MM.1S (cell line): Measurements from ENCODE around the gene ADAMTS6.

Experiments
- DNase-seq: peaks from one replicate; pipeline ENCODE4 v3.0.0-alpha.2; 2015
- H2AFZ ChIP-seq: fragments of 300-600 bp; sonication (generic); 2 replicates; pipeline ENCODE4 v1.6.0; 2016; ENCODE audit warnings: antibody characterized with exemption, low read length
- H3F3A ChIP-seq: fragments of 300-600 bp; sonication (generic); 2 replicates; pipeline ENCODE4 v1.6.1; 2016; ENCODE audit warnings: mild to moderate bottlenecking, antibody characterized with exemption, low read length, moderate library complexity, mixed read lengths; ENCODE audit not compliant: insufficient read depth
- H3K27ac ChIP-seq: fragments of 300-600 bp; sonication (generic); 2 replicates; pipeline ENCODE4 v1.5.1; 2016; ENCODE audit warnings: mild to moderate bottlenecking, low read length
- H3K27me3 ChIP-seq: fragments of 300-600 bp; sonication (generic); replicated peaks from 2 replicates; pipeline ENCODE4 v1.6.0; 2016; ENCODE audit warnings: low read length; ENCODE audit not compliant: insufficient read depth
- H3K36me3 ChIP-seq: fragments of 300-600 bp; sonication (generic); replicated peaks from 2 replicates; pipeline ENCODE4 v1.6.1; 2016; ENCODE audit warnings: mild to moderate bottlenecking, low read length, mixed read lengths; ENCODE audit not compliant: insufficient read depth
- H3K4me1 ChIP-seq: fragments of 300-600 bp; sonication (generic); 2 replicates; pipeline ENCODE4 v1.6.1; 2016; ENCODE audit warnings: low read length, mixed read lengths
- H3K4me2 ChIP-seq: fragments of 300-600 bp; sonication (generic); 2 replicates; pipeline ENCODE4 v1.6.0; 2016; ENCODE audit warnings: low read depth, low read length
- H3K4me3 ChIP-seq: fragments of 300-600 bp; sonication (generic); 2 replicates; pipeline ENCODE4 v1.5.1; 2016; ENCODE audit warnings: low read length, mixed read lengths
- H3K79me2 ChIP-seq: fragments of 300-600 bp; sonication (generic); 2 replicates; pipeline ENCODE4 v1.6.1; 2016; ENCODE audit warnings: mixed run types, low read length, mixed read lengths
- H3K9ac ChIP-seq: fragments of 300-600 bp; sonication (generic); 2 replicates; pipeline ENCODE4 v1.6.1; 2016; ENCODE audit warnings: low read length, mixed read lengths
- H3K9me2 ChIP-seq: fragments of 300-600 bp; sonication (generic); replicated peaks from 2 replicates; pipeline ENCODE4 v1.6.1; 2016; ENCODE audit warnings: mild to moderate bottlenecking, low read length, mixed read lengths; ENCODE audit not compliant: insufficient read depth
- H3K9me3 ChIP-seq: fragments of 300-600 bp; sonication (generic); replicated peaks from 2 replicates; pipeline ENCODE4 v1.6.1; 2016; ENCODE audit warnings: mild to moderate bottlenecking, low read length, mixed read lengths; ENCODE audit not compliant: insufficient read depth
- H4K20me1 ChIP-seq: fragments of 300-600 bp; sonication (generic); 2 replicates; pipeline ENCODE4 v1.6.1; 2016; ENCODE audit warnings: mild to moderate bottlenecking, low read length, moderate library complexity, mixed read lengths; ENCODE audit not compliant: insufficient read depth
- EZH2 ChIP-seq: fragments of 300-600 bp; sonication (generic); optimal IDR thresholded peaks from 2 replicates; pipeline ENCODE3; 2017; ENCODE audit warnings: low read depth, mild to moderate bottlenecking, antibody characterized with exemption, low read length, mixed read lengths
- EZH2phosphoT487 ChIP-seq: fragments of 300-600 bp; sonication (generic); IDR thresholded peaks from 2 replicates; pipeline ENCODE4 v1.6.1; 2018; ENCODE audit warnings: antibody characterized with exemption, low read length
- TF ChIP-seq, protein P1 (sequence below): fragments of 300-600 bp; sonication (generic); IDR thresholded peaks from 2 replicates; pipeline ENCODE4 v1.5.1; 2016; ENCODE audit warnings: antibody characterized with exemption, low read length, mixed read lengths

Gene ADAMTS6

GRCh38 chr5:65142511-65143011 lies 339.2 kb downstream of the ADAMTS6 start:
- Histone ChIP-seq H3K9me2 (no peaks in the 10 kb centered on the region), H3K79me2 (no peaks in the 10 kb centered on the region), H3F3A (no peaks in the 10 kb centered on the region), H3K9me3 (no peaks in the 10 kb centered on the region), H3K27ac (no peak overlapping the region), H3K9ac (no peak overlapping the region), H3K27me3 (no peaks in the 10 kb centered on the region), H2AFZ (no peak overlapping the region), H4K20me1 (no peaks in the 10 kb centered on the region), H3K4me2 (no peak overlapping the region), H3K36me3 (no peaks in the 10 kb centered on the region), H3K4me1 (no peaks in the 10 kb centered on the region), H3K4me3 (no peak overlapping the region)
- no peak for DNase-seq
- no peak for TF ChIP-seq EZH2
- TF ChIP-seq, protein P1, sequence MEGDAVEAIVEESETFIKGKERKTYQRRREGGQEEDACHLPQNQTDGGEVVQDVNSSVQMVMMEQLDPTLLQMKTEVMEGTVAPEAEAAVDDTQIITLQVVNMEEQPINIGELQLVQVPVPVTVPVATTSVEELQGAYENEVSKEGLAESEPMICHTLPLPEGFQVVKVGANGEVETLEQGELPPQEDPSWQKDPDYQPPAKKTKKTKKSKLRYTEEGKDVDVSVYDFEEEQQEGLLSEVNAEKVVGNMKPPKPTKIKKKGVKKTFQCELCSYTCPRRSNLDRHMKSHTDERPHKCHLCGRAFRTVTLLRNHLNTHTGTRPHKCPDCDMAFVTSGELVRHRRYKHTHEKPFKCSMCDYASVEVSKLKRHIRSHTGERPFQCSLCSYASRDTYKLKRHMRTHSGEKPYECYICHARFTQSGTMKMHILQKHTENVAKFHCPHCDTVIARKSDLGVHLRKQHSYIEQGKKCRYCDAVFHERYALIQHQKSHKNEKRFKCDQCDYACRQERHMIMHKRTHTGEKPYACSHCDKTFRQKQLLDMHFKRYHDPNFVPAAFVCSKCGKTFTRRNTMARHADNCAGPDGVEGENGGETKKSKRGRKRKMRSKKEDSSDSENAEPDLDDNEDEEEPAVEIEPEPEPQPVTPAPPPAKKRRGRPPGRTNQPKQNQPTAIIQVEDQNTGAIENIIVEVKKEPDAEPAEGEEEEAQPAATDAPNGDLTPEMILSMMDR: no peak
- TF ChIP-seq EZH2phosphoT487: no peak

DNA sequence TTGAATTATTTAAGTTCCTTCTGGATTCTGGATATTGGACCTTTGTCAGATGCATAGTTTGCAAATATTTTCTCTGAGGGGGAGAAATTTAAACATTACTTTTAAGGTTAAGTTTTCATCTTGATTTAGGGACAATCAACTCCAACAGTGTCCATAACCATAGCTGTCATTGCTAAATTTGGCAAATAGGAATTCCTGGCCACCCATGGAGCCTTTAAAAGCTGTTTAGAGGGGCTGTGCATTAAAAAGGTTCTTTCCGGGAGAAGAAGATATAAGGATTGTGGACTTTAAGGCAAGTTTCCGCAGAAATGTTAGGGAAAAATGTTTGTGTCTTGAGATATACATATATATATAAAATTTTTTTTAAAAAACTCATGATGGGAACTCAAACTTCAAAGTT lies 339.7 kb downstream of the ADAMTS6 start:
- Histone ChIP-seq H3K27me3 (no peaks in the 10 kb centered on the region), H3K4me2 (no peak overlapping the region), H2AFZ (no peak overlapping the region), H3K79me2 (no peaks in the 10 kb centered on the region), H3K9me3 (no peaks in the 10 kb centered on the region), H3K9me2 (no peaks in the 10 kb centered on the region), H3K4me3 (no peak overlapping the region), H3K36me3 (no peaks in the 10 kb centered on the region), H3K9ac (no peak overlapping the region), H4K20me1 (no peaks in the 10 kb centered on the region), H3F3A (no peaks in the 10 kb centered on the region), H3K4me1 (no peaks in the 10 kb centered on the region), H3K27ac (no peak overlapping the region)
- DNase-seq: no peak
- no peak for TF ChIP-seq EZH2phosphoT487
- TF ChIP-seq, protein P1: no peak
- TF ChIP-seq EZH2: no peak

- Histone ChIP-seq H3K36me3 (no peaks in the 10 kb centered on the region), H4K20me1 (no peaks in the 10 kb centered on the region), H3K9ac (no peak overlapping the region), H3K27ac (no peak overlapping the region), H3K4me1 (no peaks in the 10 kb centered on the region), H3K79me2 (no peaks in the 10 kb centered on the region), H3K4me2 (no peak overlapping the region), H3F3A (no peaks in the 10 kb centered on the region), H2AFZ (no peak overlapping the region), H3K9me3 (no peaks in the 10 kb centered on the region), H3K27me3 (no peaks in the 10 kb centered on the region), H3K9me2 (no peaks in the 10 kb centered on the region), H3K4me3 (no peak overlapping the region)
- no peak for DNase-seq
- no peak for TF ChIP-seq EZH2phosphoT487
- no peak for TF ChIP-seq EZH2
- TF ChIP-seq, protein P1: no peak
Measured at GRCh38 chr5:65141493-65141892, 340.2 kb downstream of the ADAMTS6 start.
